OCI-LY3 (cell line): ENCODE measurements around the gene TMPRSS2.
A peak's percentile ranks its signal among the peaks of the same experiment; 100 is the strongest.

Experiments
- H2AFZ ChIP-seq: fragments of 200-600, 300-600 bp; shearing (Covaris generic); 2 replicates; pipeline ENCODE4 v1.6.0; 2014; ENCODE audit warnings: antibody characterized with exemption, low read depth, low read length
- H3K27ac ChIP-seq: fragments of 200-600, 300-600 bp; sonication (generic); 2 replicates; pipeline ENCODE4 v1.5.1; 2014; ENCODE audit warnings: mild to moderate bottlenecking, low read length, moderate library complexity, mixed read lengths
- H3K27me3 ChIP-seq: fragments of 200-600, 300-600 bp; sonication (generic); 2 replicates; pipeline ENCODE4 v1.6.1; 2014; ENCODE audit warnings: low read depth, low read length, mixed read lengths
- H3K36me3 ChIP-seq: fragments of 200-600, 300-600 bp; sonication (generic); replicated peaks from 2 replicates; pipeline ENCODE3; 2014; ENCODE audit warnings: low read depth, low read length, mixed read lengths
- H3K4me1 ChIP-seq: fragments of 300-600, 200-600 bp; sonication (generic); 2 replicates; pipeline ENCODE4 v1.6.1; 2014; ENCODE audit warnings: low read length, mixed read lengths
- H3K4me2 ChIP-seq: fragments of 200-600, 300-600 bp; sonication (generic); 2 replicates; pipeline ENCODE4 v1.6.1; 2014; ENCODE audit warnings: low read length, mixed read lengths
- H3K4me3 ChIP-seq: fragments of 300-600, 200-600 bp; sonication (generic); 2 replicates; pipeline ENCODE4 v1.5.1; 2014; ENCODE audit warnings: antibody characterized with exemption, mild to moderate bottlenecking, low read length, moderate library complexity
- H3K79me2 ChIP-seq: fragments of 300-600, 200-600 bp; shearing (Covaris generic); 2 replicates; pipeline ENCODE4 v1.6.1; 2014; ENCODE audit warnings: mild to moderate bottlenecking, low read length, mixed read lengths
- H3K9ac ChIP-seq: fragments of 300-600, 200-600 bp; shearing (Covaris generic); 2 replicates; pipeline ENCODE4 v1.6.0; 2014; ENCODE audit warnings: mild to moderate bottlenecking, low read length, moderate library complexity
- H3K9me3 ChIP-seq: fragments of 200-600, 300-600 bp; shearing (Covaris generic); 2 replicates; pipeline ENCODE4 v1.6.1; 2014; ENCODE audit warnings: low read length, mixed read lengths; ENCODE audit not compliant: insufficient read depth
- H4K20me1 ChIP-seq: fragments of 200-600, 300-600 bp; sonication (generic); 2 replicates; pipeline ENCODE4 v1.6.1; 2016; ENCODE audit warnings: low read length, mixed read lengths; ENCODE audit not compliant: insufficient read depth
- CTCF ChIP-seq: fragments of 200-600, 300-600 bp; sonication (generic); IDR thresholded peaks from 2 replicates; pipeline ENCODE4 v1.5.1; 2014; ENCODE audit warnings: antibody characterized with exemption, low read length, low read depth
- EZH2phosphoT487 ChIP-seq: fragments of 200-600 bp; shearing (Covaris generic); IDR thresholded peaks from 2 replicates; pipeline ENCODE4 v1.6.1; 2018; ENCODE audit warnings: antibody characterized with exemption, mixed run types, low read depth

The TMPRSS2 gene

GRCh38 chr21:41483415-41483814, 24.5 kb downstream of the TMPRSS2 start:
- no peak overlapping the region for H2AFZ ChIP-seq
- no peaks in the 10 kb centered on the region for H4K20me1 ChIP-seq
- no peaks in the 10 kb centered on the region for H3K36me3 ChIP-seq
- no peaks in the 10 kb centered on the region for H3K79me2 ChIP-seq
- no peaks in the 10 kb centered on the region; the same call in 1 of the 2 replicates for H3K27me3 ChIP-seq
- peaks cover 8% of the 10 kb centered on the region for H3K4me1 ChIP-seq
- H3K4me3 ChIP-seq: no peak overlapping the region
- no peak overlapping the region for H3K9ac ChIP-seq
- peak overlapping the region; percentile 48; the same call in 1 of the 2 replicates for H3K4me2 ChIP-seq
- no peak for TF ChIP-seq CTCF
- no peak for TF ChIP-seq EZH2phosphoT487
- H3K9me3 ChIP-seq: no peaks in the 10 kb centered on the region
- no peak overlapping the region for H3K27ac ChIP-seq

- Histone ChIP-seq H4K20me1 (no peaks in the 10 kb centered on the region), H3K4me1 (peaks cover 8% of the 10 kb centered on the region), H2AFZ (no peak overlapping the region), H3K27ac (no peak overlapping the region), H3K9me3 (no peaks in the 10 kb centered on the region), H3K36me3 (no peaks in the 10 kb centered on the region), H3K27me3 (no peaks in the 10 kb centered on the region; the same call in 1 of the 2 replicates), H3K4me3 (no peak overlapping the region), H3K4me2 (peak overlapping the region; percentile 48), H3K9ac (no peak overlapping the region), H3K79me2 (no peaks in the 10 kb centered on the region)
- TF ChIP-seq EZH2phosphoT487 (no peak), CTCF (no peak)
Observed at GRCh38 chr21:41482980-41483379, 25.0 kb downstream of the TMPRSS2 start.

- Histone ChIP-seq H3K9ac (no peak overlapping the region), H3K79me2 (no peaks in the 10 kb centered on the region), H3K4me1 (peaks cover 8% of the 10 kb centered on the region), H3K36me3 (no peaks in the 10 kb centered on the region), H3K27me3 (peaks cover 3% of the 10 kb centered on the region; the same call in 1 of the 2 replicates), H3K9me3 (no peaks in the 10 kb centered on the region), H3K4me2 (peak overlapping the region; percentile 48), H2AFZ (no peak overlapping the region), H3K4me3 (no peak overlapping the region), H4K20me1 (no peaks in the 10 kb centered on the region), H3K27ac (no peak overlapping the region)
- TF ChIP-seq EZH2phosphoT487 (no peak), CTCF (no peak)
Observed at GRCh38 chr21:41482301-41482700, 25.7 kb downstream of the TMPRSS2 start.

- Histone ChIP-seq H3K36me3 (no peaks in the 10 kb centered on the region), H3K4me2 (no peak overlapping the region), H3K27ac (no peak overlapping the region), H3K4me3 (no peak overlapping the region), H3K27me3 (peaks cover 3% of the 10 kb centered on the region; the same call in 1 of the 2 replicates), H4K20me1 (no peaks in the 10 kb centered on the region), H2AFZ (no peak overlapping the region), H3K4me1 (peaks cover 8% of the 10 kb centered on the region), H3K9ac (no peak overlapping the region), H3K9me3 (no peaks in the 10 kb centered on the region), H3K79me2 (no peaks in the 10 kb centered on the region)
- no peak for TF ChIP-seq EZH2phosphoT487
- TF ChIP-seq CTCF: no peak
Observed at GRCh38 chr21:41481191-41481590, 26.8 kb downstream of the TMPRSS2 start.
